ENCODE results near the gene AFMID.

AFMID gene

DNA sequence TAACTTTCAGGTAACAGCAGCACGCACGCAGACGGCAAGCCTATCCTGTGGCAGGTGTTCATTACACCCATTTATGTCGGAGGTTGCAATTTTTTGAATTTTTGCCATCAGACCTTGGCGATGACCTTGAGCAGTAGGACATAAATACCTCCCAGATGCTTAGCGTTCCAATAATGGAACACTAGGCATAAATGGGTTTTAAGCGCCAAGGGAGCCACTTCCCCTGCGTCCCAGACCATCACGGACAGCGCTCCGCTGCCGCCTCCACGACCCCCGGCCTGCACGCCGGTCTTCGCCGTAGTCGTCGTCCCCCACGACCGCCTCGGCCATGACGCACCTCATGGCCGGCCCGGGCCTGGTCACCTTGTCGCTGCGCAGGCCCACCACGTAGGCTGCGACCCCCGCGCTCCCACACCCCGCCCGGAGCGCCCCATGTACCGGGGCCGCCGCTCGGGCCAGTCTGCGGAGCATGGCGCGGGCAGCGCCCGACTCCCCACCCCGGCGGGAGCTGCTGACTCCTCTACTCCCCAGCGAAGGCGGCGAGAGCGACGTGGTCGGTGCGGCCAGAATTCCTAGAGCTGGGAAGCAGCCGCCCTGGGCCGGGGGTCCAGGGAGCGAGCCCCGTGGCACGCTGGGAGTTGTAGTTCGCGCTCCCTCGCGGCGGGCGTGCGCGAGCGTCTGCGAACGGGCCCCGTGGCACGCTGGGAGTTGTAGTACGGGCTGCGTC lies 66.9 kb downstream of the AFMID start:
- H3K4me3 ChIP-seq (ENCODE audit: low read length) = peak overlapping the region; percentile 75
- DNase-seq (ENCODE audit: low read depth) = peak; percentile 81
- TF ChIP-seq, protein P1, sequence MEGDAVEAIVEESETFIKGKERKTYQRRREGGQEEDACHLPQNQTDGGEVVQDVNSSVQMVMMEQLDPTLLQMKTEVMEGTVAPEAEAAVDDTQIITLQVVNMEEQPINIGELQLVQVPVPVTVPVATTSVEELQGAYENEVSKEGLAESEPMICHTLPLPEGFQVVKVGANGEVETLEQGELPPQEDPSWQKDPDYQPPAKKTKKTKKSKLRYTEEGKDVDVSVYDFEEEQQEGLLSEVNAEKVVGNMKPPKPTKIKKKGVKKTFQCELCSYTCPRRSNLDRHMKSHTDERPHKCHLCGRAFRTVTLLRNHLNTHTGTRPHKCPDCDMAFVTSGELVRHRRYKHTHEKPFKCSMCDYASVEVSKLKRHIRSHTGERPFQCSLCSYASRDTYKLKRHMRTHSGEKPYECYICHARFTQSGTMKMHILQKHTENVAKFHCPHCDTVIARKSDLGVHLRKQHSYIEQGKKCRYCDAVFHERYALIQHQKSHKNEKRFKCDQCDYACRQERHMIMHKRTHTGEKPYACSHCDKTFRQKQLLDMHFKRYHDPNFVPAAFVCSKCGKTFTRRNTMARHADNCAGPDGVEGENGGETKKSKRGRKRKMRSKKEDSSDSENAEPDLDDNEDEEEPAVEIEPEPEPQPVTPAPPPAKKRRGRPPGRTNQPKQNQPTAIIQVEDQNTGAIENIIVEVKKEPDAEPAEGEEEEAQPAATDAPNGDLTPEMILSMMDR (IDR thresholded peaks at IDR 0.05; ENCODE audit: insufficient read depth, low read depth, low read length, missing control alignments) = no peak

DNA sequence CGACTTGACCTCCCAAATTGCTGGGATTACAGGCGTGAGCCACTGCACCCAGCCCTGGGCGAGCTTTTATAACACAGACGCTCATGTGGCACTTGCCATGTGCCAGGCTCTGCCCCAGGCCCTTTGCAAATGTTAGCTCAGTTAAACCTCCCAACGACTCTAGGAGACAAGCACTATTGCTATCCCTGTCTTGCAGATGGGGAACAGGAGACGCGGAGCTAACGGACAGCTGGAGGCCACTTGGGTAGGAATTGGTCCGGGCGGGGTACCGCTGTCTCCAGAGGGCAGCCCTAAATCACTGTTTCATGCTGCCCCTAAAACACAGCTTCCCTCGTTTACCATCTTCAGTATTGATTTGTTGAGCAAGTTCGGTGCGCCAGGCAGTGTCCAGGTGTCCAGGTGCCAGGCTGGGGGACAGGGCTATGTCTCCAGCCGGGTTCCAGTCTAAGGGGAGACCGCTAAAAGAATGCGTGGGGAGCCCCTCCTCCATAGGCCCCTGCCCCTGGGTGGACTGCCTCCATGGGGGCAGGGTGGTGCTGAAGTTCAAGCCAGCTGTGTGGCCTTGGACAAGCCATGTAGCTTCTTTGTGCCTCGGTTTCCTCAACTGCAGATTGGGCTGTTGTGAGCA lies 68.0 kb downstream of the AFMID start:
- DNase-seq (ENCODE audit: low read depth) = no peak
- no peak overlapping the region for H3K4me3 ChIP-seq (ENCODE audit: low read length)
- TF ChIP-seq, protein P1 (IDR thresholded peaks at IDR 0.05; ENCODE audit: insufficient read depth, low read depth, low read length, missing control alignments) = no peak

DNA sequence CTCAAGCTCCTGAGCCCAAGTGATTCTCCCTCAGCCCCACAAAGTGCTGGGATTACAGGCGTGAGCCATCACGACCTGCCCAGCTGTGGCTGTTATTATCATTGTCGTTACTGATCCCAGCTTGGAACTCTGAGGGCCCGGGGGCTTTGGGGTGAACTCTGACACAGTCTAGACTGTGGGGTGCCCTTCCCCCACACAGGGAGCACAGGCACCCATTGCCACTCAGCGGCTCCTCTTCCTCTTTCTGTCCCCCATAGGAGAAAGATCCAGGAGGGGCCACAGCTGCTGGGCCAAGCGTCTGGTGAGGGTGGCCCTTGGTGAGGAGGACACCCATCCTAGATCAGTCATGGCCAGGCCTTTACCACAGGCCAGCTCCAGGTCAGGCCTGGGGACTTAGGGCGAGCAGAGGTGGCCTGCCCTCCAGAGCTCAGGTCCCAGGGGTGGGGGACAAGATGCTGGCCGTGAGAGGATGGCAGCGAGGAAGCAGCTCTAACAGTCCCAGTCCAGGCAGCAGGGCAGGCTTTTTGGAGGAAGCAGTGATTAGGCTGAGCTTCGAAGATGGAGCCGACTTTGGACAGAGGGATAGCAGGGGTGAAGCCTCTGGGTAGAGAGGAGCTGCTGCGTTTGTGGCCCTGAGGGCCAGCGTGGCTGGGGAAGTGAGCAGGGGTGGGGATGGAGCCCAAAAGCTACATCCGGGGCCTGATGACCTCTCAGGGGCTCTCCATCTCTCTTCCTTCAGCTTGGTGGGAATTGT lies 69.0 kb downstream of the AFMID start:
- no peak overlapping the region for H3K4me3 ChIP-seq (ENCODE audit: low read length)
- DNase-seq (ENCODE audit: low read depth) = no peak
- TF ChIP-seq, protein P1 (IDR thresholded peaks at IDR 0.05; ENCODE audit: insufficient read depth, low read depth, low read length, missing control alignments) = no peak

DNA sequence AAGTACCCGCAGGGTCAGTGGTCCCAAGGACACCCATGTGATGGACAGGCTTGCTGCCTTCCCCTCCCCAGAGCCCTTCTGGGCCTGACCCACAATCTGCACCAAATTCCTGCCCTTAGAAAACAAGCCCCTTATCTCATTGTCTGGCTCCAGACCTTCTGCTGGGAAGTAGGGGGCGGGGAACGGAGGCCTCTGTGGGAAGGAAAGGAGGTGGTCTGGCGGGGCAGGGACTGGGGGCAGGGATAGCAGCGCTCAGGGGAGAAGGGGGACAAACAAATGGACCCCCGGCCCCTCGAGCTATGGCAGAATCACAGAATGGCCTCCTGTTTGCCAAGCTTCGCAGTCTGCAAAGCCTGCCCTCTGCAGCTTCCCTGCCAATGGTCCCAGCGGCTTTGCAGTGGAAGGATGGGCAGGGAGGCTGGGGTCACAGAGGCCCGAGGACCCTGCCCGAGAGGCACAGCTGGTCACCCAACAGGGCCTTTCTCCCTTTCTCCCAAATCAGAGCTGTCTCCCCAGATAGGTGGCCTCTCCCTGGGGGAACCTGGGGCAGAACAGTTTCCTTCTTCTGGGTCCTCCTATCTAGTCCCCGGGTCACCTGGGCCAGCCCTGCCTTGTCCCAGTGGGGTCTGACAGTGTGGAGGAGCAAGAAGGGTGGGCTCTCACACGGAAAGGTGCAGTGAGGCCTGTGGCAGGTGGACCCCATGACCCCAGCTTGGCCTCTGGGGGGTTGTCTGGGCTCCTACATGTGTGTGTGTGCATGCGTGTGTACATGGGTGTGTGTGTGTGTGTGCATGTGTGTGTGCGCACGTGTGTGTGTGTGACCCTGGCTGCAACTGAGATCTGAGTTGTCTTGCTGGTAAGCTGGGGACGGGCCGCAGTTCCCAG lies 69.8 kb downstream of the AFMID start:
- DNase-seq (ENCODE audit: low read depth) = no peak
- H3K4me3 ChIP-seq (ENCODE audit: low read length) = no peak overlapping the region
- TF ChIP-seq, protein P1 (IDR thresholded peaks at IDR 0.05; ENCODE audit: insufficient read depth, low read depth, low read length, missing control alignments) = no peak
